ENCODE results near the gene TRAF7.

TRAF7 gene

DNA sequence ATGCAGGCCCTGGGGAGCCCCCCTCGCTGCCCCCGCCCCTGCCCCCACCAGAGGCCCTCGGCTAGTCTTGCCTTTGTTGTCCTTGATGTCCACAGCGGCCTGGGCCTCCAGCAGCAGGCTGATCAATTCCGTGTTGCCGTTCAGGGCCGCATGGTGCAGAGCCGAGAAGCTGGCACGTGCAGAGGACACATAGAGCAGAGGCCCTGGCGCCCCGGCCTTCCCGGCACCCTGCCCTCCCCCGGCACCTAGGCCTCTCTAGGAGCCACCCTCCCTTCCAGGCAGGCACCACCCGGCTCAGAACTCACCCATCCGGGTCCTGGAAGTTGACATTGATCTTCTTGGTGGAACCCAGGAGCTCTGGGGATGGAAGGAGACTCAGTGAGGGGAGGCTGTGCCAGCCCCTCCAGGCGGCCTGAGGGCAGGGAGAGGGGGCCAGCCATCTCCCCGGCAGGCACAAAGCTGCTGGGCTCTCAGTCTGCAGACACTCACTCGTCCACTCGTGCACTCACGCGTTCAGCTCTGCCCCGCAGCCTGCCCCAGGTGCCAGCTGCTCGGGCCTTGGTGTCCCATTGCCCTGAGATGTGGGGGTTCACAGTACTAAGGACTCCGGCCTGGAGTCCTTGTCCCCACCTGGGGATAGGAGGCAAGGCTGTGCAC, 34.5 kb downstream of the TRAF7 start:
- TF ChIP-seq POLR2AphosphoS5 (IDR thresholded peaks at IDR 0.05; ENCODE audit: low read depth, low read length): no peak
- TF ChIP-seq FOXP2 (optimal IDR thresholded peaks at IDR 0.05; ENCODE audit: borderline replicate concordance, extremely low read depth, extremely low read length, insufficient read depth): no peak
- TF ChIP-seq SIN3A (IDR thresholded peaks at IDR 0.05; ENCODE audit: borderline replicate concordance, insufficient read depth, low read length): no peak
- TF ChIP-seq TAF1 (IDR thresholded peaks at IDR 0.05; ENCODE audit: borderline replicate concordance, insufficient read depth, low read length): no peak
- TF ChIP-seq, protein P1, sequence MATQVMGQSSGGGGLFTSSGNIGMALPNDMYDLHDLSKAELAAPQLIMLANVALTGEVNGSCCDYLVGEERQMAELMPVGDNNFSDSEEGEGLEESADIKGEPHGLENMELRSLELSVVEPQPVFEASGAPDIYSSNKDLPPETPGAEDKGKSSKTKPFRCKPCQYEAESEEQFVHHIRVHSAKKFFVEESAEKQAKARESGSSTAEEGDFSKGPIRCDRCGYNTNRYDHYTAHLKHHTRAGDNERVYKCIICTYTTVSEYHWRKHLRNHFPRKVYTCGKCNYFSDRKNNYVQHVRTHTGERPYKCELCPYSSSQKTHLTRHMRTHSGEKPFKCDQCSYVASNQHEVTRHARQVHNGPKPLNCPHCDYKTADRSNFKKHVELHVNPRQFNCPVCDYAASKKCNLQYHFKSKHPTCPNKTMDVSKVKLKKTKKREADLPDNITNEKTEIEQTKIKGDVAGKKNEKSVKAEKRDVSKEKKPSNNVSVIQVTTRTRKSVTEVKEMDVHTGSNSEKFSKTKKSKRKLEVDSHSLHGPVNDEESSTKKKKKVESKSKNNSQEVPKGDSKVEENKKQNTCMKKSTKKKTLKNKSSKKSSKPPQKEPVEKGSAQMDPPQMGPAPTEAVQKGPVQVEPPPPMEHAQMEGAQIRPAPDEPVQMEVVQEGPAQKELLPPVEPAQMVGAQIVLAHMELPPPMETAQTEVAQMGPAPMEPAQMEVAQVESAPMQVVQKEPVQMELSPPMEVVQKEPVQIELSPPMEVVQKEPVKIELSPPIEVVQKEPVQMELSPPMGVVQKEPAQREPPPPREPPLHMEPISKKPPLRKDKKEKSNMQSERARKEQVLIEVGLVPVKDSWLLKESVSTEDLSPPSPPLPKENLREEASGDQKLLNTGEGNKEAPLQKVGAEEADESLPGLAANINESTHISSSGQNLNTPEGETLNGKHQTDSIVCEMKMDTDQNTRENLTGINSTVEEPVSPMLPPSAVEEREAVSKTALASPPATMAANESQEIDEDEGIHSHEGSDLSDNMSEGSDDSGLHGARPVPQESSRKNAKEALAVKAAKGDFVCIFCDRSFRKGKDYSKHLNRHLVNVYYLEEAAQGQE (IDR thresholded peaks at IDR 0.05; ENCODE audit: insufficient read depth in 1 of 2, low read depth in 2 of 2, low read length in 2 of 2): no peak

DNA sequence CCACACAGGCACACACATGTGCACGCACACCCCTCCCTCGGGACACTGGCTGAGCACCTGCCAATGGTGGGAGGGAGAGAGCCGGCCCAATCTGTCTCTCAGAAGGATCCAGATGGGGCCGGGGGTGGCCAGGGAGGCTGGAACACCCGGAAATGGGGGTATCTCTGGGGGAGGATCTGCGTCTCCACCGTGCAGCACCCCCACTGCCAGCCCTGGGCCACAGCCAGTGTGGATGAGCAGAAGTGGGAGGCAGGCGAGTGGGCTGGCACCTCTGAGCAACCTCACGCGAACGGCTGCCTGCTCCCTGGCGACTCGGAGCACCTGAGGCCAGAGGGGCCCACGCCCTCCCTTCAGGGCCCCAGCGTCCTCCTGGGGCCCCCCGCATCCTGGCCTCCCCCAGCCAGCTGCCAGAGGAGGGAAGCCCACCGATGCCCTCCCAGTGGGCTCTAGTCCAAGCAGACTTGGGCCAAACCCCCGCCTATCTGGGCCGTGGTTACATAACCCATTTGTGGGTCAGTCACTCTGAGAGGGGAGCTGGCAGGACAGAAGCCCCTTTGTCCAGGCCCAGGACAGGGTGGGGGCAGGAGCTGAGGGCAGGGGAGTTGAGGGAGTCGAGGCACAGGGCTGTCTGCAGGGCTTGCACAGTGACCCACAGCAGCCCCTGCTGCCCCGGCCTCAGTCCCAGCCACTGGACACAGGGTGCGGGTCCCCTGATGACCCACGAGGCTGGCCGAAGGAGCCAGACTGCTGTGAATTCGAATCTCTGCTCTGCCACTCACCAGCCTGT, 35.3 kb downstream of the TRAF7 start:
- TF ChIP-seq SIN3A (IDR thresholded peaks at IDR 0.05; ENCODE audit: borderline replicate concordance, insufficient read depth, low read length) (no peak), FOXP2 (optimal IDR thresholded peaks at IDR 0.05; ENCODE audit: borderline replicate concordance, extremely low read depth, extremely low read length, insufficient read depth) (no peak), TAF1 (IDR thresholded peaks at IDR 0.05; ENCODE audit: borderline replicate concordance, insufficient read depth, low read length) (no peak), POLR2AphosphoS5 (IDR thresholded peaks at IDR 0.05; ENCODE audit: low read depth, low read length) (no peak)
- TF ChIP-seq, protein P1 (IDR thresholded peaks at IDR 0.05; ENCODE audit: insufficient read depth in 1 of 2, low read depth in 2 of 2, low read length in 2 of 2): no peak

DNA sequence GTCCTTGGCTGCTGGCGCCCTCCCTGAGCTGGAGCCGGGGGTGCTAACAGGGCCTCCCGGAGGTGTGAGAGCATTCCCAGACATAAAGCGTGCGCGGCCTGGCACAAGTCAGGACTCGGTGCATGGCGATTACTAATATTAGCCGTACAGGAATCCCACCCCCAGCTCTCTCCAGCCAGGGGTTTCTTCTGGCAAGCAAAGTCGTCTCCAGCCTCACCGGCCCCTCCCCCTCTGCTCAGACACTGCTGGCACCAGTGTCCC, 35.8 kb downstream of the TRAF7 start:
- TF ChIP-seq, protein P1 (IDR thresholded peaks at IDR 0.05; ENCODE audit: insufficient read depth in 1 of 2, low read depth in 2 of 2, low read length in 2 of 2): no peak
- no peak for TF ChIP-seq SIN3A (IDR thresholded peaks at IDR 0.05; ENCODE audit: borderline replicate concordance, insufficient read depth, low read length)
- TF ChIP-seq TAF1 (IDR thresholded peaks at IDR 0.05; ENCODE audit: borderline replicate concordance, insufficient read depth, low read length): no peak

DNA sequence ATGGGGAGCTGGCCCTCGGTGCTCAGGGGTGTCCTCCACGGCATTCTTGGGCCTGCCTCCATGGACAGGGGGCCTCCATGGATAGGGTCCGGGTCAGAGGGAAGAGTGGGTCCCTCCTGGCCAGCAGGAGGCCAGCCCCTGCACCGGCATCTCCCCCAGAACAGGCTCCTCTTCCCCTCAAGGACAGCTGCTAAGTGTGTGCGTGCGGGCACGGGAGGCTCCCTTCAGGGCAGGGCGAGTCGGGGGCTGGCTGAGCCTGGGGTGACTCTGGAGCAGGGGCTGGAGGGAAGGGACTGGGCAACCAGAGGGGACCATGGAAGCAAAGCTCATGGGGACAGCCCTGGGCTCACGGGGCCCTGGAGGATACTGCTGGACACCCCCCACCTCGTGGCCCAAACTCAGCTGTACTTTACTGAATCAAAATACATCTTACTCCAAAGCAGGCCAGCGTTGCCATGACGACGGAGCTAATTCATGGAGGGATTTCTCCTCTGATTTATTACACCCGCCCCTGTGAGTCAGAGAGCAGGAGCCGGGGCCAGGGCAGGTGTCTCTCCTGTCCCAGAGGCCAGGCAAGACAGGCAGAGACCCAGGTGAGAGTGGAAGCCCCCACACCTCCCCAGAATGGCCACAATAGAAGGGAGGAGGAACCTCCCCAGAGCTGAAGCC, 38.7 kb downstream of the TRAF7 start:
- TF ChIP-seq POLR2AphosphoS5 (IDR thresholded peaks at IDR 0.05; ENCODE audit: low read depth, low read length): no peak
- TF ChIP-seq, protein P1 (IDR thresholded peaks at IDR 0.05; ENCODE audit: insufficient read depth in 1 of 2, low read depth in 2 of 2, low read length in 2 of 2): no peak
- TF ChIP-seq TAF1 (IDR thresholded peaks at IDR 0.05; ENCODE audit: borderline replicate concordance, insufficient read depth, low read length): no peak
- no peak for TF ChIP-seq SIN3A (IDR thresholded peaks at IDR 0.05; ENCODE audit: borderline replicate concordance, insufficient read depth, low read length)
- TF ChIP-seq FOXP2 (optimal IDR thresholded peaks at IDR 0.05; ENCODE audit: borderline replicate concordance, extremely low read depth, extremely low read length, insufficient read depth): no peak

Measured in PFSK-1 (cell line).